GM19328 (cell line): ENCODE data around the gene MRPL55.

Experiments
- ATAC-seq: cut with Tn5 transposase; IDR thresholded peaks from one replicate; pipeline ENCODE4 v1.9.1; 2021; ENCODE audit warnings: mild to moderate bottlenecking, moderate library complexity; ENCODE audit not compliant: unreplicated experiment

The MRPL55 gene

GRCh38 chr1:228088586-228089498, 20.3 kb downstream of the MRPL55 start:
- no peak for ATAC-seq

- no peak for ATAC-seq
Measured at GRCh38 chr1:228087771-228088251, 21.3 kb downstream of the MRPL55 start.

DNA sequence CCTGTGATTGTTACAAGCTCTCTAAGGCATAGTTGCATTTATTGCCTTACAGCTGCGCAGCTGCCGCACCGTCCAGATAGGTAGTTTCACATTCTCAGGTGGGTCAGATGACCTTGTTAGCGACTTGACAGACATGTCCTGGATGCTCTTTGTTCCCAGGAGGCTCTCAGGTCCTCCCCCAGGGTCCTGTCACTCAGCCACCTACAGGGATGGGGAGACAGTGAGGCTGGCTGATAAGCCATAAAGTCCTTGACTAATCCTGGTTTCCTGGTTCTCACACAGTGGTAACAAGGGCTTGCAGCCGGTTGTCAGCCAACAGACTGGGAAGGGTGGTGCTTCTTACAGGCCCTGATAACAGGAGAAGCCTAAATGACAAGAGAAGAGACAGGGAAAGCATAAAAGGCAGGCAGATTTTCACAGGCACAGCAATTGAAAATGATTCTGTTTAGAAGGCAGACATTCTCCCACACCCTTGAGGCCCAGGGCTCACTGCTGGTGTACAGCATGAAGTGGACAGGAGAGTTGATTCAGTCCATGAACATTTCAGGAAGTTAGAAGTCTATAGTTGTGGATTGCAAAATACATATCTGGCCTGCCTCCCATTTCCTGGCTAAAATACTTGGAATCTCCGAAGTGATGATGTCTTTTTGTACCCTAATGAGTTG, 23.7 kb downstream of the MRPL55 start:
- no peak for ATAC-seq

DNA sequence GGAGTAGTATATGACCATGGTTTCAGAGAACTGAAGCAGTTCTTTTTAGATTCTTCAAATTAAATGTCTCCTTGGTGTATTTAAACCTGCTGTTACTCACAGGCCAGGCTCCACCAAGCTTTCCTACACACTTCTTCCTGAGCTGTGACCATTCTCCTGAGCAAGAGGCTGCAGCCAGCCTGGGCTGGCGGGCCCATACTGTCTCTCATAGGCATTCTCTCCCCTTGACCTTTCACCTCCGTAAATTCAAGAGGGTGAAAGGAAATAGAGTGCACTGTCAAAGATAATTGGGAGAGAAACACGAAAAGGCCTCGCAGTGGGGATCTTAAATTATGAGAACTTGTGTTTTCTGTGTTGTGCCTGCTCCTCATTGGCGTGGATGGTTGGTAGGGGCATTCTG, 24.3 kb downstream of the MRPL55 start:
- no peak for ATAC-seq

GRCh38 chr1:228084325-228084724, 24.8 kb downstream of the MRPL55 start:
- no peak for ATAC-seq

DNA sequence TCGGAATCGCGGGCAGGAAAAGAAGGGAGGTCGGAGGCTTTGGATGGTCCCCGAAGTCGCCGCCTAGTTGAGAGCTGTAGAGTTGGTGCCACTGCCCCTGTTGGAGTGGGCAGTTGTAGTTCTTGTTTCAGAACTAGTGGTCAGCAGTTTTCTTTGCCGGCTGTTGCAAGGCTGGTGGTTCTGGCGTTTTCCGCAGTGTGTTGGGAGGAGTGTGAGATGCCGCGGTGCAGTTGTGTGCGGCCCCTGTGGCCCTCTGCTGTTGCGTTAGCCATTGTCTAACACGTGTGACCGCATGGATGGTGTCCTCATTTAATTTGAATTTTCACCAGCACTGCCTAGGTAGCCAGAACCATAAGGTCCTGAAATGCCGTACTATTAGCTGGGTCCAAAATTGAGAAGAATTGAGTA, 25.2 kb downstream of the MRPL55 start:
- no peak for ATAC-seq

- ATAC-seq = peak; percentile 18
Measured at GRCh38 chr1:228082918-228083870, 25.9 kb downstream of the MRPL55 start.

GRCh38 chr1:228082214-228082917, 26.7 kb downstream of the MRPL55 start, which contains the start of gene ARF1:
TSS of gene ARF1 (plus strand) at chr1:228082708. CDS start at chr1:228097115, 14,407 bp downstream.
- peak; percentile 71 for ATAC-seq

DNA sequence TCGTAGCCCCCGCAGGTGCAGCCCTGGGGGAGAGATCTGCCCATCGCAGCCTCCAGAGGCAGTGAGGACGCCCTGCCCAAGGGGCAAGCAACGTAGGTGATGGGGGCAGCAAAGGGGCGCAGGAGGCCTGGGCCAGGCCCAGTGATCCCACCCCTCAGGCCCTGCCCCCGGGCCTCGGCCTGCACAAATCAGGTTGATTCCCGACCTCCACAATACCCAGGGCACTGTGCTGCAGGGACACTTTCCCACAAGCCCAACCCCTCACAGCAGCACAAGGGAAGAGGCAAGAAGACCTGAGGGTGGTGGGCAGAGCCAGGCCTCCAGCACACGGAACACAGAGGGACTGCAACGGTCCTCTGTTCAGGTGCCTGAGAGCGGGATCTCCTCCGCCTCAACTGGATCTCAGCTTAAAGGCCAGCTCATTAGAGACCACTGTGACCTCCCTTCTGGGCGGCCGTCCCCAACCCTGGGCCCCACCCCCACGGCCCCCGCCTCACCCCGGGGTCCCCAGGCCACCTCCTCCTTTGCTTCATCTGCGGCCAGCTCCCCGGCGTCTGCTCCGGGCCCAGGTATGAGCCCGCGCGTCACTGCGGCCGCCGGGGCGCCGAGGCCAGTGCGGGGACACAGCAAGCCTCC, 27.4 kb downstream of the MRPL55 start:
- ATAC-seq = peak; percentile 2

GRCh38 chr1:228081144-228081543, 28.0 kb downstream of the MRPL55 start:
- ATAC-seq = no peak

GRCh38 chr1:228079601-228080263, 29.4 kb downstream of the MRPL55 start:
- no peak for ATAC-seq

GRCh38 chr1:228079013-228079412, 30.1 kb downstream of the MRPL55 start:
- no peak for ATAC-seq

GRCh38 chr1:228077565-228078330, 31.4 kb downstream of the MRPL55 start:
- no peak for ATAC-seq

DNA sequence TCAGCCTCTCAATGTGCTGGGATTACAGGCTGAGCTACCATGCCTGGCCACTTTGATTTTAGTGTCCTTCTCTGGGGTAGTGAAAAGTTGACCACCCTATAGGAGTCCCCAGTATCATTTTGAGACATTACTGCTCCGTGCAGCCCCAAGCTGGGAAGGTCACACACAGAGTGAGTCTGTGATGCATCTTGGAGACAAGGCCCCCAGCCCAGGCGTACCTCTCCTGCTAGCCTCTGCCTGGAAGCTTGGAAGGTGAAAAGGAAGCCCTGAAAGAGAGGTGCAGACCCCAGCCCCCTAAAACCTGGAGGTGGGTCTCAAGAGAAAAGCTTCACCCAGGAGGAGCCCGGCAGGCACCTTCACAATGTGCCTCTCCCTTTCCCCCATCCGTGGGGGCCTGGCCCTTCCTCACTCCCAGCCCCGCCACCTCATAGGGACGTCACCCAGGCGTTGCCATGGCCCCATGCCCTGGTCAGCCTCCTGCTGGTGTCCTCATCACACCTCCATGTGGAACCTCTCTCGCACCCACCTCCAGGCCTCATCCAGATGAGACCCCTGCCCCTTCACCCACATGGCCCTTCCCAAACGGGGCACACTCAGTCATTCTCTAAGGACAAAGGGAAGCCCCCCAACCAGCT, 32.2 kb downstream of the MRPL55 start:
- ATAC-seq = no peak

DNA sequence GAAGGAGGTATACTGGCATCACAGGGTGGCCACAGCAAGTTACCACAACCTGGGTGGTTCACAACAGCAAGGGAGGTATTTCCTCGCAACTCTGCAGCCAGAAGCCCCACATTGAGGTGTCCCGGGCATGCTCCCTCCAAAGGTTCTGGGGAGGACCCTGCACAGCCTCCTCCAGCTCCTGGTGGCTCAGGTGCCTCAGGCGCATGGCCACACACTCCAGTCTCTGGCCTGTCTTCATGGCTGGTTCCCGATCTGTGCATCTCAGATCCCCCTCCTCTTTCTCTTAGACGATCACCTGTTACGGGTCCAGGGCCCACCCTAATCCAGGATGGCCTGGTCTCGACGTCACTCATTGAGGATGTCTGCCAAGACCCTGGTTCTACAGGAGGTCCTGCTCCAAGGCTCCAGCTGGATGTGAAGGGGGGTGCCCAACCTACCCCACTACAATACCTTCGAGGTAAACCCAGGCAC, 33.3 kb downstream of the MRPL55 start:
- no peak for ATAC-seq

DNA sequence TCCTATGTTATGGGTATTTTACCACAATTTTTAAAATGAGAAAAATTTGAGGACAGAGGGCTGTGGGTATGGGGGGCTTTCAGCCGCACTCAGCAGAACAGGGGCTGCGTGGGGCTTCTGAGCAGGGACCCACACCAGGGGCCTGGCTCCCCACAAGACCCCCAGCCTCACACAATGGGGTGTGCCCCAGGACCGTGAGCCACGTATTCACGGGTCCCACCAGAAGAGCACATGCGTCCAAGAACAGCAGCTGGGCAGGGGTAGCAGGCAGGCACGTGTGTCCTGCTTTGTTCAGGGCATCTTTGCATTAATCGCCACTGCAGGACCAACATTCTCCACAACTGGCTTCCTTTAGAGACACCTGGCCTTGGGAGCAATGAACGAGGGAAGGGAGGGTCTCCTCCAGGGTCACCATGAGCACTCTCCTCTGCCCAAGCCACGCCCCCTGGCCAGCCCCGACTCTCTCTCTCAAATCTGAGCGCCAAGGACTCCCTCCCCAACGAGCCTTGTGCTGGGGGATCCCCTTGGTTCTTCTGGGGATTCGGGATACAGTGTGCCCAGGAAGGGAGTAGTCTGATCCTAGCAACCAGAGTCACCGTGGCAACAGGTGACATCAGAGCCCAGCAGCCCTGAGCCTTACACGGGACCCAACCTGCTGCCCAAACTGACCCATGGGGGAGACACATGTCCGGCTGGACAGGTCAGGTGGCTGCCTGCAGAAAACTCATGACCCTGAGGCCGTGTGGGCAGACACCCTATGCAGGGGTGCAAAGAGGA, 34.0 kb downstream of the MRPL55 start:
- ATAC-seq = no peak
